ENCODE data around the gene POU2F3. TPM values are rescaled to one million over a fixed set of nuclear protein-coding genes. Genes with fewer than 3 reads are reported as not detected.

POU2F3 gene
- total RNA-seq, 1 experiment from 2014 or later: 0.62 TPM

DNA sequence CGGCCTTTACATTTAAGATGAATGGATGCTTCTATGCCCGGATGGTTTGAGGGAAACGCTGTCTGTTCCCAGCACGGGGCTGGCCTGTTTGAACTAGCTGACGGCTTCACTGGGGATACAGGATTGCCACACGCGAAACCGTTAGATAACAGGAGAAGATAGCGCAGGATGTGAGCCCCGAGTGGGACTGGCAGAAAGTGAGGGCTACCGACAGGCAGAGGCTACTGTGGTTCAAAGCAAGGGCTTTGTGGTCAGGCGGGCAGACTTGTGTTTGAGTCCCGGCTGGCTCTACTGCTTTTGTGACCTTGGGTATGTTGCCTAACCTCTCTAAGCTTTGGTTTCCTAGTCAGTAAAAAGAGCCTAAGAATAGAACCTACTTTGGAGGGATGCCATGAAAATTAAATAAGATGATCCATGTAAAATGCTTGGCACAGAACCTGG lies 31.9 kb upstream of the POU2F3 start:
- H3K27ac ChIP-seq (ENCODE audit: low read length): peak overlapping the region; percentile 78
- DNase-seq (no peak), ATAC-seq (no peak)
- 0 out of 2 replicates have a peak overlapping the region, but pooled peaks have one; percentile 33 for H3K4me2 ChIP-seq (ENCODE audit: low read length)
- intact Hi-C loops (cut with micrococcal nuclease): no loop called here
- peaks cover 17% of the 10 kb centered on the region for H3K79me2 ChIP-seq (ENCODE audit: low read length)
- POLR2A ChIA-PET (ENCODE audit: unreplicated experiment): no interaction called here
- TF ChIP-seq EZH2 (IDR thresholded peaks at IDR 0.05; ENCODE audit: low read length, unreplicated experiment): no peak
- TF ChIP-seq, protein P1, sequence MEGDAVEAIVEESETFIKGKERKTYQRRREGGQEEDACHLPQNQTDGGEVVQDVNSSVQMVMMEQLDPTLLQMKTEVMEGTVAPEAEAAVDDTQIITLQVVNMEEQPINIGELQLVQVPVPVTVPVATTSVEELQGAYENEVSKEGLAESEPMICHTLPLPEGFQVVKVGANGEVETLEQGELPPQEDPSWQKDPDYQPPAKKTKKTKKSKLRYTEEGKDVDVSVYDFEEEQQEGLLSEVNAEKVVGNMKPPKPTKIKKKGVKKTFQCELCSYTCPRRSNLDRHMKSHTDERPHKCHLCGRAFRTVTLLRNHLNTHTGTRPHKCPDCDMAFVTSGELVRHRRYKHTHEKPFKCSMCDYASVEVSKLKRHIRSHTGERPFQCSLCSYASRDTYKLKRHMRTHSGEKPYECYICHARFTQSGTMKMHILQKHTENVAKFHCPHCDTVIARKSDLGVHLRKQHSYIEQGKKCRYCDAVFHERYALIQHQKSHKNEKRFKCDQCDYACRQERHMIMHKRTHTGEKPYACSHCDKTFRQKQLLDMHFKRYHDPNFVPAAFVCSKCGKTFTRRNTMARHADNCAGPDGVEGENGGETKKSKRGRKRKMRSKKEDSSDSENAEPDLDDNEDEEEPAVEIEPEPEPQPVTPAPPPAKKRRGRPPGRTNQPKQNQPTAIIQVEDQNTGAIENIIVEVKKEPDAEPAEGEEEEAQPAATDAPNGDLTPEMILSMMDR (conservative IDR thresholded peaks at IDR 0.05; ENCODE audit: low read depth, low read length): no peak
- TF ChIP-seq EZH2phosphoT487 (IDR thresholded peaks at IDR 0.05; ENCODE audit: borderline replicate concordance, low read length): no peak
- no peaks in the 10 kb centered on the region for H3K9me3 ChIP-seq (ENCODE audit: low read length)
- H3K4me3 ChIP-seq (ENCODE audit: low read length): no peak overlapping the region
- H3F3A ChIP-seq (ENCODE audit: low read length, unreplicated experiment): no peaks in the 10 kb centered on the region
- peaks cover 7% of the 10 kb centered on the region; the same call in 1 of the 2 replicates for H4K20me1 ChIP-seq (ENCODE audit: low read length)
- no peaks in the 10 kb centered on the region for H3K9me2 ChIP-seq (replicated peaks; ENCODE audit: low read length)
- H3K4me1 ChIP-seq (ENCODE audit: insufficient read depth, low read length): peaks cover 32% of the 10 kb centered on the region
- no TSS peak for BruUV-seq (replicated peaks)
- peak overlapping the region; percentile 37; the same call in 1 of the 2 replicates for H3K9ac ChIP-seq (ENCODE audit: low read length)
- CTCF ChIA-PET: no interaction called here
- H3K36me3 ChIP-seq (ENCODE audit: low read depth, low read length): no peaks in the 10 kb centered on the region
- no peaks in the 10 kb centered on the region for H3K27me3 ChIP-seq (ENCODE audit: low read length)
- no peak overlapping the region for H2AFZ ChIP-seq (ENCODE audit: low read length)

DNA sequence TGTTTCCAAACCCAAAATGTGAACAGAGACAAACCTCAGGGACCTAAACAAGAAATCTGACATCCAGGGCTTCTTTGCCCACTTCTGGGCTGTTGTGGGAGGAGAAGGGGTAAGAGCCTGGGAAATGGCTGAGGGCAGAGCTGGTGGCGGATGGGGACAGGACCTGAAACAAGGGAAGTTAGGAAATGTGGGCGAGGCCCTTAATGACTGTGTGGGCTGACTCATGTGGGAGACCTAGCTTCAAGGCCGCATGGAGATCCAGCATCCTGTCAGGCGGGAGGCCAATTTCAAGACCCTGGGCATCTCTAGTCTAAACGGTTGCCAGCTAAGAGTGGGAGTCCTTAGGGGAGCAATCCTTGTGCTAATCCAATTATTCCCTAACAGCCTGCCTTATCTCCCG lies 31.2 kb upstream of the POU2F3 start:
- H3K4me1 ChIP-seq (ENCODE audit: insufficient read depth, low read length): peaks cover 39% of the 10 kb centered on the region
- peaks cover 25% of the 10 kb centered on the region for H3K79me2 ChIP-seq (ENCODE audit: low read length)
- H3K9ac ChIP-seq (ENCODE audit: low read length): peak overlapping the region; percentile 37; the same call in 1 of the 2 replicates
- CTCF ChIA-PET: no interaction called here
- no peaks in the 10 kb centered on the region for H3K9me2 ChIP-seq (replicated peaks; ENCODE audit: low read length)
- no TSS peak for BruUV-seq (replicated peaks)
- H4K20me1 ChIP-seq (ENCODE audit: low read length): peaks cover 10% of the 10 kb centered on the region; the same call in 1 of the 2 replicates
- peak overlapping the region; percentile 78 for H3K27ac ChIP-seq (ENCODE audit: low read length)
- ATAC-seq (peak; percentile 18; the same call in 1 of the 2 replicates), DNase-seq (peak; percentile 79)
- no peaks in the 10 kb centered on the region for H3K36me3 ChIP-seq (ENCODE audit: low read depth, low read length)
- TF ChIP-seq EZH2 (IDR thresholded peaks at IDR 0.05; ENCODE audit: low read length, unreplicated experiment) (no peak), EZH2phosphoT487 (IDR thresholded peaks at IDR 0.05; ENCODE audit: borderline replicate concordance, low read length) (no peak)
- TF ChIP-seq, protein P1 (conservative IDR thresholded peaks at IDR 0.05; ENCODE audit: low read depth, low read length): no peak
- no peaks in the 10 kb centered on the region for H3K9me3 ChIP-seq (ENCODE audit: low read length)
- POLR2A ChIA-PET (ENCODE audit: unreplicated experiment): interaction anchor here (0.6 kb wide), 1 partner anchor 439 kb away, joined by 3 read pairs; no protein-coding TSS in a partner anchor
- intact Hi-C loops (cut with micrococcal nuclease): no loop called here
- peak overlapping the region; percentile 33 for H3K4me2 ChIP-seq (ENCODE audit: low read length)
- H3F3A ChIP-seq (ENCODE audit: low read length, unreplicated experiment): no peaks in the 10 kb centered on the region
- no peak overlapping the region for H3K4me3 ChIP-seq (ENCODE audit: low read length)
- peak overlapping the region; percentile 24; the same call in 1 of the 2 replicates for H2AFZ ChIP-seq (ENCODE audit: low read length)
- H3K27me3 ChIP-seq (ENCODE audit: low read length): no peaks in the 10 kb centered on the region
